HepG2 (cell line): ENCODE results near the gene KANSL1. TPM values are rescaled to one million over a fixed set of nuclear protein-coding genes. Genes with fewer than 3 reads are reported as not detected.

ENCODE experiments used
- DZIP1 ChIP-seq: sonication (generic); formaldehyde crosslinking; IDR thresholded peaks from 2 replicates; pipeline ENCODE4 v1.5.0; 2020; ENCODE audit warnings: mild to moderate bottlenecking, missing genetic modification reagents
- GATAD2A ChIP-seq: IDR thresholded peaks from 2 replicates; pipeline ENCODE4 v1.6.1; 2016
- LRRFIP1 ChIP-seq: sonication (generic); formaldehyde crosslinking; conservative IDR thresholded peaks from 2 replicates; pipeline ENCODE4 v1.4.0; 2020; ENCODE audit warnings: missing genetic modification reagents
- MAFK ChIP-seq, 2 experiments: IDR thresholded peaks in 1 of 2; conservative IDR thresholded peaks in 1 of 2; 2 replicates each; pipeline ENCODE4 v1.6.1; 2011; ENCODE audit warnings: improper control_type of control experiment in 2 of 2, low read length in 2 of 2
- NFATC3 ChIP-seq: sonication (generic); formaldehyde crosslinking; IDR thresholded peaks from 2 replicates; pipeline ENCODE4 v1.5.1; 2020; ENCODE audit warnings: mild to moderate bottlenecking, missing genetic modification reagents
- PCBP1 ChIP-seq: fragments of 200-400 bp; formaldehyde crosslinking; IDR thresholded peaks from 2 replicates; pipeline ENCODE4 v1.6.1; 2017; ENCODE audit warnings: mild to moderate bottlenecking, low read depth, low read length, borderline replicate concordance
- ZBTB2 ChIP-seq: sonication (generic); formaldehyde crosslinking; IDR thresholded peaks from 2 replicates; pipeline ENCODE4 v1.8.0; 2022; ENCODE audit warnings: low read depth, missing genetic modification reagents
- ZBTB26 ChIP-seq: IDR thresholded peaks from 2 replicates; pipeline ENCODE4 v1.6.1; 2016; ENCODE audit warnings: missing compliant biosample characterization, missing genetic modification reagents, borderline replicate concordance
- ZNF629 ChIP-seq: sonication (generic); formaldehyde crosslinking; conservative IDR thresholded peaks from 2 replicates; pipeline ENCODE4 v1.5.0; 2020; ENCODE audit warnings: missing genetic modification reagents
- ZXDC ChIP-seq: sonication (generic); formaldehyde crosslinking; IDR thresholded peaks from 2 replicates; pipeline ENCODE4 v1.5.0; 2020; ENCODE audit warnings: mild to moderate bottlenecking, missing genetic modification reagents
- ZZZ3 ChIP-seq: sonication (generic); formaldehyde crosslinking; IDR thresholded peaks from 2 replicates; pipeline ENCODE4 v1.4.0; 2020; ENCODE audit warnings: missing genetic modification reagents, mild to moderate bottlenecking, borderline replicate concordance
- polyA plus RNA-seq, 8 experiments: library from polyadenylated mRNA; depleted of rRNA in 3 of 8; stranded (reverse) in 7 of 8; unstranded in 1 of 8; fragments of >200 nt; fragmentation: Illumina TruSeq in 4 of 8; extraction: Trizol in 4 of 8; gene quantifications; 2 replicates each; pipeline versions ENCODE4 v1.2.1 to v1.2.3, GENCODE V29; 2011 to 2016; ENCODE audit warnings: low read depth in 4 of 8, missing spikeins in 1 of 8, mixed read lengths in 1 of 8; ENCODE audit not compliant: insufficient read depth in 1 of 8
- total RNA-seq, 5 experiments: library from RNA; depleted of rRNA; stranded (reverse); fragments of >200 nt; fragmentation: Illumina TruSeq; extraction: Trizol; gene quantifications; 2 replicates each; pipeline ENCODE4 v1.2.3, GENCODE V29; 2016; ENCODE audit warnings: low read depth in 1 of 5

Gene KANSL1
- total and polyA plus RNA-seq, 2 of the 13 experiments (the other 11 are each of a cell fraction or from before 2014, with no cell fraction given): 24.0 to 59.6 TPM

GRCh38 chr17:46192439-46193150, 634 bp downstream of the KANSL1 start (continued):
- peak; percentile 43; the same call in 1 of the 2 replicates for TF ChIP-seq ZBTB2 (CRISPR knock-in tag)
- TF ChIP-seq MAFK (conservative IDR thresholded peaks at IDR 0.05 in 1 of 2, IDR thresholded peaks at IDR 0.05 in 1 of 2; ENCODE audit: low read length in 2 of 2): no peak
- no peak for TF ChIP-seq PCBP1
- TF ChIP-seq ZBTB26 (CRISPR knock-in tag): no peak
- no peak for TF ChIP-seq ZXDC
- no peak; the same call in 1 of the 2 replicates for TF ChIP-seq GATAD2A
- TF ChIP-seq DZIP1: no peak
- no peak for TF ChIP-seq ZZZ3 (CRISPR knock-in tag)
- TF ChIP-seq ZNF629 (CRISPR knock-in tag): no peak
- TF ChIP-seq LRRFIP1 (CRISPR knock-in tag): no peak
- no peak for TF ChIP-seq NFATC3 (CRISPR knock-in tag)
